Measurements from ENCODE around the gene LOC128125822.

Gene LOC128125822

GRCh38 chr6:63561288-63561687 lies 11.0 kb upstream of the LOC128125822 start:
- H3K4me3 ChIP-seq (ENCODE audit: low read depth, low read length): no peak overlapping the region
- TF ChIP-seq CTCF (IDR thresholded peaks at IDR 0.05; ENCODE audit: low read depth, low read length, missing control alignments): no peak
- DNase-seq (ENCODE audit: low read depth): no peak
- in situ Hi-C loops (cut with HindIII; ENCODE audit: low sequenced_read_pairs): no loop called here

GRCh38 chr6:63563235-63563634 lies 9.0 kb upstream of the LOC128125822 start:
- DNase-seq (ENCODE audit: low read depth): no peak
- no peak overlapping the region for H3K4me3 ChIP-seq (ENCODE audit: low read depth, low read length)
- in situ Hi-C loops (cut with HindIII; ENCODE audit: low sequenced_read_pairs): no loop called here
- no peak for TF ChIP-seq CTCF (IDR thresholded peaks at IDR 0.05; ENCODE audit: low read depth, low read length, missing control alignments)

- no peak for TF ChIP-seq CTCF (IDR thresholded peaks at IDR 0.05; ENCODE audit: low read depth, low read length, missing control alignments)
- no peak for DNase-seq (ENCODE audit: low read depth)
- in situ Hi-C loops (cut with HindIII; ENCODE audit: low sequenced_read_pairs): no loop called here
- no peak overlapping the region for H3K4me3 ChIP-seq (ENCODE audit: low read depth, low read length)
These were observed 7.1 kb upstream of the LOC128125822 start for GRCh38 chr6:63565058-63565726.

GRCh38 chr6:63565727-63566596 lies 6.3 kb upstream of the LOC128125822 start:
- TF ChIP-seq CTCF (IDR thresholded peaks at IDR 0.05; ENCODE audit: low read depth, low read length, missing control alignments): no peak
- DNase-seq (ENCODE audit: low read depth): peak; percentile 57
- in situ Hi-C loops (cut with HindIII; ENCODE audit: low sequenced_read_pairs): no loop called here
- no peak overlapping the region for H3K4me3 ChIP-seq (ENCODE audit: low read depth, low read length)

GRCh38 chr6:63567966-63568365 lies 4.3 kb upstream of the LOC128125822 start:
- in situ Hi-C loops (cut with HindIII; ENCODE audit: low sequenced_read_pairs): no loop called here
- no peak for TF ChIP-seq CTCF (IDR thresholded peaks at IDR 0.05; ENCODE audit: low read depth, low read length, missing control alignments)

GRCh38 chr6:63571361-63572043 lies 778 bp upstream of the LOC128125822 start:
- no peak for TF ChIP-seq CTCF (IDR thresholded peaks at IDR 0.05; ENCODE audit: low read depth, low read length, missing control alignments)
- DNase-seq (ENCODE audit: low read depth): peak; percentile 60
- in situ Hi-C loops (cut with HindIII; ENCODE audit: low sequenced_read_pairs): no loop called here
- H3K4me3 ChIP-seq (ENCODE audit: low read depth, low read length): peak overlapping the region; percentile 76

More at GRCh38 chr6:63567966-63568365, 4.3 kb upstream of the LOC128125822 start:
- no peak for DNase-seq (ENCODE audit: low read depth)
- H3K4me3 ChIP-seq (ENCODE audit: low read depth, low read length): no peak overlapping the region

Measured in astrocyte of the cerebellum (primary cell).